NCI-H1417 (cell line): ENCODE measurements around the gene EPHB2.

Source experiments
- DNase-seq, 3 experiments: peaks; one replicate each; lab custom pipeline; 2025; lab: John Stamatoyannopoulos, UW

EPHB2 gene

DNA sequence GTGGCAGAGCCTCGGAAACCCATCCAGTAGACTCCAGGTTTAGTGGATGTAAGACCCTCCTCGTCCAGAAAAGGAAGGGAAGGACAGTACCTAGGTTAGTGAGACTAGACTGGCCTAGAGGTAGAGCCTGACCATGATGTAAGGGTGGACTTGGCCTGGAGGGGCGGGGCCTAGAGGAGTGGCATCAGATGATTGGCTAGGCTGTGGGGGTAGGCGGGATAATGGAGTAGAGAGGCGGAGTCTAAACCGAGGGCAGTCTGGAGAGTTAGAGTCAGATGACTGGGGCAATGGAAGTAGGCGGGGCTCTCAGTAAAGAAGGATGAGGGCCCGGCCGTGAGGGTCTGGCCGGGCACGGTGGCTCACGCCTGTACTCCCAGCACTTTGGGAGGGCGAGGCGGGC is 70.1 kb downstream of the EPHB2 start:
- peak in 1 of 3 experiments; percentile 3 for DNase-seq

DNA sequence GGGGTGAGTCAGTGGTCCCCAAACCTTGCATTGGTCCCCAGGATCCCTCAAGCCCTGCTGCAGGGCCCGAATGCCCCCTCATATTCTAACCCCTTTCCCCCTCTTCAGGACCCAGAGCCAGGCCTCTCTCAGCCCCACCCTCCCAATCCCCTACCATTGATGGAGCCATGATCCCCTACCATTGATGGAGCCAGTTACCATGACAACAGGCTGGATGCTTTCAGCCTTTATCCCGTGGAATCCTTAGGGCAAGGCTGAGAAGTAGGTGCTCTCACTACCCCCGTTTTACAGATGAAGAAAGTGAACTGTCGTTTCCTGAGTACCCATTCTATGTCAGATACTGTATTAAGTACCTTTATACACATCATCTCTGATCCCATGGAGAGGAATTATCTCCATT is 70.8 kb downstream of the EPHB2 start:
- no peak for DNase-seq

DNA sequence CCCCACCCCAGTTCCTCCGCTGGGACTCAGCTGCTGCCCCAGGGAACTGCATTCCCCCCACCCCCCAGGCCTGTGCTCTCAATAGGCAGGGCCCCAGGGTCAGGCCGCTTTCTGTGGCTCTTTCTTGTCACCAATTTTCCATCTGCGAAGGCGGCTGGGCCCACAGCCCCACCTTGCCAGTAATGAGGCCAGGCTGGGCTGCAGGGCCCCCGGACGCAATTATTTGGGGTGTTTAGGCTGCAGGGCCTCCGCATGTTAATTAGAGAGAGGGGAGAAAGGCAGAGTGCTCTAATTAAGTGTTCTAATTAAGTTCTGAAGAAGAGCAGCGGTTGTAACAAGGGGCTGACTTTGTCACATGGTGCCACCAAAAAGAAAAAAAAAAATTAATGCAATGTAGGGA is 71.8 kb downstream of the EPHB2 start:
- peak in 1 of 3 experiments; percentile 22 for DNase-seq

DNA sequence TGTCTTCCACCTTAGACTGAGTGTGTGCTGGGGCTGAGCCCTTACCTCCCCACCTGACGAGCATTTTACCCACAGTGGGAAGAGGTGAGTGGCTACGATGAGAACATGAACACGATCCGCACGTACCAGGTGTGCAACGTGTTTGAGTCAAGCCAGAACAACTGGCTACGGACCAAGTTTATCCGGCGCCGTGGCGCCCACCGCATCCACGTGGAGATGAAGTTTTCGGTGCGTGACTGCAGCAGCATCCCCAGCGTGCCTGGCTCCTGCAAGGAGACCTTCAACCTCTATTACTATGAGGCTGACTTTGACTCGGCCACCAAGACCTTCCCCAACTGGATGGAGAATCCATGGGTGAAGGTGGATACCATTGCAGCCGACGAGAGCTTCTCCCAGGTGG is 73.7 kb downstream of the EPHB2 start:
- no peak for DNase-seq

DNA sequence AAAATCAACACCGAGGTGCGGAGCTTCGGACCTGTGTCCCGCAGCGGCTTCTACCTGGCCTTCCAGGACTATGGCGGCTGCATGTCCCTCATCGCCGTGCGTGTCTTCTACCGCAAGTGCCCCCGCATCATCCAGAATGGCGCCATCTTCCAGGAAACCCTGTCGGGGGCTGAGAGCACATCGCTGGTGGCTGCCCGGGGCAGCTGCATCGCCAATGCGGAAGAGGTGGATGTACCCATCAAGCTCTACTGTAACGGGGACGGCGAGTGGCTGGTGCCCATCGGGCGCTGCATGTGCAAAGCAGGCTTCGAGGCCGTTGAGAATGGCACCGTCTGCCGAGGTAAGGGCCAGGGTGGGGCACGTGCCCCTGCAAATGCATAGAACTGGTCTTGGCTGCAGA is 74.1 kb downstream of the EPHB2 start:
- DNase-seq = no peak

DNA sequence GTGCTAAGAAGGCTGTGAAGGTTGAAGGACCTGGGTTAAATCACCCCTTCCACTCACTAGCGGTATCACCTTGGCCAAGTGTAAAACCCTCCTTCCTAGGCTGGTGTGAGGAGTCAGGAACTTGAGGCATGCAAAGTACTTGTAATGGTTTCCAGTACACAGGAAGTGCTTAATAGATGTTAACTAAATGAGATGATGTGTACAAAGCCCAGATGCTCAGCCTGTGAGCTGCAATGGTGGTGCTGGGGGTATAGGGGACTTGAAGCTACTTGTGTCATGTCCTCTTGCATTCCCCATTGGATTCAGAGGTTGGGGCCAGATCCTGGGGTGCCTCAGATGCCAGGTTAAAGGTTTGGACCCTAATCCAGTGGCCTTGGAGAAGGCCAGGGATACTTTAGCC is 75.5 kb downstream of the EPHB2 start:
- DNase-seq = no peak

DNA sequence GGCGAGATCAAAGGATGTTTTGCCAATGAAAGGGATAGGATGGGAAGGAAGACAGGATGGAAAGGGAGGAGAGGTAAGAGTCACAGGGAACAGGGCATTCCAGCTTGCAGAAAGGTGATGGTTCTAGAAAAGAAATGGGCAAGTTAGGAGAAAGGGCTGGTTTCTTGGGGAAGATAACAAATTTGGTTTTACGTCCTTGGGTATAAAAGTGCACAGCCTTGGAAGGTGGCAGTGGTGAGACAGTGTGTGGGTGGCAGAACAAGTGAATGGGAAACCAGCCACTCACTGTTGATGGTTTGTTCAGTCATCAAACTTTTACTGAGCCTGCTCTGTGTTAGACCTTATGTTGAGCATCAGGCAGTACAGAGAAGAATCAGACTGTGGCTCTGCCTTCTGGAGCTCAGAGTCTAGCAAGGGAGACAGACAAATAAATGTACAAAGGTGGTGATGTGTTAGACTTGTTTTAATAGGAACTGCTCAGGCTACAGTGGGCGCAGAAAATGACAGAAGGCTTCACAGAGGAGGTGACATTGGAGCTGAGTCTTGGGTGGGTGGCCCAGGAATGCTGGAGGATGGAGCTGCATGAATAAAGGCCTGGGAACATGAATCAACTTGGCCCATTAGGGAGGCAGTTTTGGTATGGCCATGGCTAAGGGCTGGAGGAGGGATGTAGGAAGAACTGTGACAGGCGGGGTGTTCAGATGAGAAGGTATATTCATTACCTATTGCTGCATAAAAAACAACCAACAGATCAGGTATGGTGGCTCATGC is 76.3 kb downstream of the EPHB2 start:
- DNase-seq = no peak

DNA sequence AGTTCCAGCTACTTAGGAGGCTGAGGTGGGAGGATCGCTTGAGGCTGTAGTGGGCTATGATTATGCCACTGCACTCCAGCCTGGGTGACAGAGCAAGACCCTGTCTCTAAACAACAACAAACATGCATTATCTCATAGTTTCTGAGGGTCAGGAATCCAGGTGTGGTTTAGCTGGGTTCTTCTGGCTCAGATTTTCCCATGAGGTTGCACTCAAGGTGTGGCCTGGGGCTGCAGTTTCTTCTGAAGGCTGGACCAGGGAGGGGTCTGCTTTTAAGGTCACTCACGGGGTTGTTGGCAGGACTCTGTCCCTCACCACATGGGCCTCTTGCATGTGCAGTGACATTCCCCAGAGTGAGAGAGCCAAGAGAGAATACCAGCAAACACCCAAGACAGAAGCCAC is 77.0 kb downstream of the EPHB2 start:
- DNase-seq = no peak

DNA sequence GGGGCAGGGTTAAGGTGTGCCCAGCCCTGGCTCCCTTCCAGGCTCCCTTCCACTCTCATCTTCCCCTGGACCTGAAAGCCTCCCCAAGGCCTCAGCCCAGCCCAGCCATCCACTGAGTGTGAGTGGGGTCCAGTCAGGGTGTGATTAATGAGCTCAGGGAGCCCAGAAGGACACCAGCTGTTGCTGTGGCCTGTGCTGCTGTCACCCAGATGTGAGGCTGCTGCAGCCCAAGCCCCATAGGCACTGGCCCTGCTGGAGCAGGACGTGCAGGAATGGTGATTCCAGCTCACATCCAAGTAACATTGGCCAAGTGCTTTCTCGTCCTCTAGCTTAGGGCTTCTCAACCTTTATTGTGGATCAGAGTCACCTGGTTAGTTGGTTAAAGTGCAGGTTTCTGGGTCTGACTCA is 77.6 kb downstream of the EPHB2 start:
- peak in 1 of 3 experiments; percentile 27 for DNase-seq

DNA sequence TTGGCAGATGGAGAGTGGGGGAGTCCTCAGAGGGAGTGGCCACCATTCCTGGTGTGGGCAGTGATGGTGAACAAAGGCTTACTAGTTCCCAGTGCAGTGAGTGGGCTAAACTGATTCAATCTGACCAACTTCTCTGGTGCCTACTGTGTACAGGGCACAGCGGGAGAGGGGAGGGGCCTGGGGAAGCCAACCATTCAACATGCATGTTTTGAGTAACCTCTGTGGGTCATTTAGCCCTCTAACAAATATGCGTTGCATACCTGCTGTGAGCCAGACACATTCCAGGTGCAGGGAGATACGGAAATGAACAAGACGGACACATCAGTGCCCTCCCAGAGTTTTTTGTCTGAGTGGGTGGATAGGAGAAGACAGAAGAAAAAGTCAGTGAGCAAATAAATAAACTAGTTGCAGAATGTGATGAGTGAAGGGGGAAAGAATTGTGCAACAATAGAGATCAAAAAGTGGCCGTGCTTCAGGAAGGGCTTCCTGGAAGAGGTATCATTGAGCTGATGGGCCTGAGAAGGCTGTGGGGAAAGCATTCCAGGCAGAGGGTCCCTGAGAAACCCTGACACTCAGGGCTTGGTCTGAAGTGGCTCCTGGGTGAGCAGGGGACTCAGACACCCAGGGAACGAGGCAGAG is 78.8 kb downstream of the EPHB2 start:
- peak in 2 of 3 experiments; percentile 84 to 93 for DNase-seq

DNA sequence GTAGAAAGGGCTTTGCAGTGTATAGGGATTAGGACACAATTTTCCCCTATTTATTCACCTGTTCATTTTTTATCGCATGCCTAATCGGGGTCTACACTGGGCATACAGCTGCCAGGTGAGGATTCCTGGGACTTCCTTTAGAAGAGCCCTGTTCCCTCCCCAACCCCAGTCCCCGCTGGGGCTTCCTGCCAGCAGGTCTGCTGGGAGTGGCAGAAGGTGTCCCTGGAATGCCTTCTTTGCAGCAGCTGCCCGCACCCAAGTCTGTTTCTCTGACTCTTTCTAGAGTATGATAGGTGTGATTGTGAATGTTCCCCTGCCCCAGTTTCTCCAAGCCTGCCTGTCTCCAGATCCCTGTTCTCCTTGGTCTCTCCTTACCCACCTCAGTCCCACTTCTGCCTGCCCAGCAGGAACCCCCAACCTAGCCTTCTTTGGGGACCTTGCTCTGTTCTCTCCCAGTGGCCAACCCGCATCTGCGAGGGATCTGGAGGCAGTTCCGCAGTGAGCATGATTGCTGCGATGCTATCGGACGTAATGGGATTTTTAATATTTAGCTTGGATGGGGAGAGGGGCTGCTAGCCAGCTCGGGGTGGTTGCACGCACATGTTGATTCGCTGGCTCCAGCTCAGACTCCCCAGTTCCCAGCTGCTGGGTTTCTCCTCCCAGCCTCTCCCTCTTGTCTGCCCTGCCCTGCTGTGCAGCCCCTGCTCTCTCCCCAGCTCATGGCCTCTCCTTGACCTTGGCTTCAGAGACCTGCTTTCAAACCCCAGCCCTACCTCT is 79.8 kb downstream of the EPHB2 start:
- peak in 2 of 3 experiments; percentile 50 to 58 for DNase-seq

DNA sequence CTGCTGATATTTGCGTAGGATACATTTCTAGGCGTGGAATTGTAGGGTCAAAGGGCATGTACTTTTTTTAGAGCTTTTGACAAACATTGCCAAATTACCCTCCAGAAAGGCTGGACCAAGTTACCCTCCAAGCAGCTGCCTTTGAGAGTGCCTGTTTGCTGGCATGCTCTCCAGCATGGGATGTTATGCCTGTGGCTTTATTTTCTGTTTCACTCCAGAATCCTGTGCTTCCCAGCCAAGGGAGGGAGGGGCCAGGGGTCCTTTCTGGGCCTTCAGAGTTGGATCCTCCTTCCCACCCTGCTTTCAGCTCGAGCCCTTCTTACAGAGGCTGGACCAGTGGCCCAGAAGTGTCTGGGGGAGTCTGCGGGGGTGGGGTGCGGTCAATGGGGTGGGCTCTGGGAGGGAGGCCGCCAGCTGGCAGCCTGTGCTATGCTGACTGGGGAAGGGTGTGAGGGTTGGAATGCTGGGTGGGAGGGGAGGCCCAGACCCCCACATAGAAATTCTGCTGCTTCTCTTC is 81.2 kb downstream of the EPHB2 start:
- DNase-seq = no peak

DNA sequence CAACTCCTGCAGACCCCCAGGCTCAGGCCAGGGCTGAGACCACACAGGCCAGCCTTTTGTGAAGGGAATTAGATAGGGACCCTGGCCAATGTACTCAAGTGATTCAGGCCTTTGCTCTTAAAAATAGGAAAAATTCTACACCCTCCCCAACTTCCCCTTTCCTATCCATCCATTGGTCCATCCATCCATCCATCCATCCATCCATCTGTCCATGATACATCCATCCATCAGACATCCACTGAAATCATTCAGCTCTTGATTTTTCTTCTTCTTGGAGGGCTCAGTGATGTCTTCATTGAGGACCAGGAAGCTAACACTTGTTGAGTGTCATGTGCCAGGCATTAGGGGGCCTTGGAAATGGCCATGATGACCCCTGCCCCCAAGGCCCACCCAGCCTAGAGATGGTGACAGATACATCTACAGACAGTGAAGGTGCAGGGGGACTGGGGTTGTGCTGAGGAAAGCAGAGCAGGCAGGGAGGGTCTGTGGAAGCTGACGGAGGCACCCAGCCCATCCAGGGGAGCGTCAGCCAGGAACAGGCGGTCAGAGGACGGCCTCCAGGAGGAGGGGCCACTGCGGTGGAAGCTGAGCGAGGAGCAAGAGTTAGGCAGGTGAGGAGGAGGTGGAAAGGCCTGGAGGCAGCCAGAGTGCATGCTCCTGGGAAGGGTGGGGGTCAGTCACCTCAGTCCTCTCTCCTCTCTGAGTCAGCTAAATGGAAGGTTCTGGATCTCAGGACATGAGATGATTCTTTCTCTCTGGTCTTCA is 81.9 kb downstream of the EPHB2 start:
- no peak for DNase-seq

DNA sequence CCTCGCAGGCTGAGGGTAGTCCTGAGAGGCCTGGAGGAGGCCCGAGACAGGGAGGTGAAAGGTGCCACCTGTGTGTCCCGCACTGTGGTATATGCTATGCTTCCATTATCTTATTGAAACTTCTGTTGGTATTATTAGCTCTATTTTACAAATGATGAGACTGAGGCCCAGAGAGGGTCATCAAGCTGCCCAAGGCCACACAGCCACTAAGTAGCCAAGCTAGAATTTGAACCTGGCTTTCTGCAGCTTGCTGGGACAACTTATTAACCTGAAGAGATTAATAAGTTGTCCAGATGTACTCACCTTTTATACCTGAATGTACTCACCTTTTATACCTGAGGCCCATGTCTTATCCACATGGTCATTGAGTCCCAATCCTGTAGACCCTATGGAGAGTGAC is 83.0 kb downstream of the EPHB2 start:
- DNase-seq = no peak

DNA sequence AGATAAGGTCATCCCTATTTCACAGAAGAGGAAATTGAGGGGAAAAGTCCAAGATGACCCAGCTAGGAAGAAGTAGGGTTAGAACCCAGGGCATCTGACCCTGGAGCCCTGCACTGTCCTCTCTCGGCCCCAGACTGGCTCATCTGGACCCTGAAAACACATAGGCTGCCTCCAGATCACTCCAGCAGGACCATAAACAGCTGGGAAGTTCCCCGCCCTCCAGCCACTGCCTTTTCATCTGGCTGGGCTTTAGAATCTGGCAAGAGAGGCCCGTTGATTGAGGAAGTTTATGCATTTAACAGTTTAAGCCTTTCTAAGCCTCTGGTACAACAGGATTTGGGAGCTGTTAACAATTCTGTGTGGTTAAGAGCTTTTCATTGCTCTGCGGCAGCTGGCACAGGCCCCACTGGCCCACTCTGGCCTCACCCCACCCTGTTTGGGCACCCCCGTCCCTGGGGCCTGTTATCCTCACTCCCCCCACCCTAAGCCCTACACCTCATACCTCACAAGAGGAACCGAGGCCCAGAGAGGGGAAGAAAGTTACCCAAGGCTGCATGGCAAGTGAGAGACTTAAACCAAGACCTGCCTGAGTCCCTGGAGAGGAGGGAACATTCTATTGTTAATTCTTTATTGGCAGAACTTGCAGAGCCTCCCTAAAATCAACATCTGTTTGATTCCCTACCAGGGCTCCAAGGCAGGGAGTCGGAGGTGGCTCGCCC is 84.2 kb downstream of the EPHB2 start:
- DNase-seq = no peak

DNA sequence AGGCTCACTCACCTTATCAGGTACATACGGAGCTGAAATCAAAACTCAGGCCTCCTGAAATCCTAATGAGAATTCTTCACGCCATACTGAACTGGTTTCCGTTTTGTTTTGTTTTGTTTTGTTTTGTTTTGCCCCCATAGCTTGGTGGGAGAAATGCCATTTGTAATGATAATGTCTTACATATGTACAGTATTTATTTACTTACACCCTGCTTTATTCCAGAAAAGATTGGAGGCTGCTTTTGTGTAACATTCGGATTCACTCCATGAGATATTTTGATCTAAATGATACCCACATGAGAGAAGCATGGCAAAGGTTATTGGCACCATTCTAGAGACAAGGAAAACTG is 84.7 kb downstream of the EPHB2 start:
- DNase-seq = no peak

DNA sequence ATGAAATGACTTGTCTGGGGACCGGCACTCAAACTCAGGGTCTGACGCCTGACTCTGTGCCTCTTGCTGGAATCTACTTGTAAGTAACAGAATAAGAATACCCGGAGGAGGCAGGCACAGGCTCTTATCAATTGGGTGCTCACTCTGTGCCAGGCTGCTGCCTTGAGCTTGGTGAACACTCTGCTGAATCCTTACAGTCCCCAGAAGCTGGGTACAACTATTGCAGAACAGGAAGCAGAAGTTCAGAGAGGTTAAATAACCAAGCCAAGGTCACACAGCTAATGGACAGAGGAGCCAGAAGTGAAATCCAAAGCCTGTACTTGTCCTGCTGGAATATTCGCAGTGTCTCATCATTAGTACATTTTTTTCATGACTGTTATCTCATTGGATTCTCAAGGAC is 86.0 kb downstream of the EPHB2 start:
- DNase-seq = no peak

DNA sequence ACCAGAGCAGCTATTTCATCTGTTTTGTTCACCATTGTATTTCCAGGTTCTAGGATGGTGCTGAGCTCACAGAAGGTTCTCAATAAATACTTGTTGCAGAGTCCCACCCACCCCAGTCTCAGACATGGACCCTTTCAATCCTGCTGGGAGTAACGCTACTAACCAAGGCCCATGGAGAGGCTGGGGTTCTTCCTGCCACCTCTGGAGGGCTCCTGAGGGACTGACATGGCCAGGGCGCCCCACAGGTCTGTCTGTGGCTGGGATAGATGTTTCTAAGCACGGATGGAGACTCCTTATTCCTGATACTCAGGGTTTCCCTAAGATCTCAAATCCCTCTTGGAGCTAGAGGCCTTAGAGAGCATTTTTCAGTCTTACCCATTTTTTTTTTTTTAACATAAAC is 87.4 kb downstream of the EPHB2 start:
- no peak for DNase-seq

DNA sequence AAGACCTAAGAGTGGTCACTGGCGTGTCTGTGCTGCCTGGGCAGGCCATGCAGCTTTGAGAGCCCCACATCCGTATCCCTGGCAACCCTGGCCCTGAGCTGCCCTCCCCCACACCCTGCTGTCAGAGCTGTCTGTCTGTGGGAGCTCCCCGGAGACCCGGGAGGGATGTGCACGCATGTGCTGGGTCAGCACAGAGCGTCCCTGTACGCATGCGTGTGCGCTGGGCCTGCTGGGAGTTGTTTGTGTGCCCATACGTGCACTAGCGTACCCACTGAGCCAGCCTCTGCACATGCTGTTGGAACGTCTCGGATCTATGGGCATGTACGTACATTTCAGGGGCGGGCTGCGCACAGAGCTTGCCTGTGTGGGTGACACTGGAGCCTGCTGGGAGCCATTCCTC is 89.3 kb downstream of the EPHB2 start:
- peak in 1 of 3 experiments; percentile 51 for DNase-seq

DNA sequence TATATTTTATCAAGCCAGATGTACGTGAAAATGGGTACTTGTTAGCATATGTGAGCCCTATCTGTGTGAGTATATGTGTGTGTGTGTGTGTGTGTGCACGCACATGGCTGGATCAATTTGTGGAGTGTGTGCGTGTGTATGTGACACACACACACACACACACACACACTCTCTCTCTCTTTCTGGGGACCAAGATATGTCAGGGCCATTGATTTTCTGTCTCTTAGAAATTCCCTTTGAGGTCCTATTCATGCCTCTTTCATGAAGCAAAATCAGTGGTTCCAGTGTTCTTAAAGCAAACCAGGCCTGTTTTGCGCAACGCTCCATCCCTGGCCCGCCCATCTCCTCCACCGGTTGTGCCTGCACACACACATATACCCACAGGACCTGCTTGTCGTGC is 90.0 kb downstream of the EPHB2 start:
- DNase-seq = no peak

DNA sequence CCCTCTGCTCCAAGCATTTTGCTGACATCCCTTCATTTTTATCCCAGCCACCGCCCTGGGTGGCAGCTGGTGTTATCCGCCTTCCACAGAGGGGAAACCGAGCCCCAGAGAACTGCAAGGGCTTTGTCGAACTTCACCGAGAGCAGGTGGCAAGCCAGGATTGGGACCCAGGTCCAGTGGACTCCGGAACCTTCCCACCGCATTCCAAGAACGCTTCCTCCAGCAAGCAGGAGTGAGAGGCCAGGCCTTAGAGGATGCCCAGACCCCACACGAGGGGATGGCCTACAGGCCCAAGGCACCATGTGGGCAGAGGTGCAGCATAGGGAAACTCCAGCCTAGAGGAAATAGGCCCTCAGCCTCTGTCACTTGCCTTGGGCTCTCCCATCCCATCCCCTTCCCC is 90.7 kb downstream of the EPHB2 start:
- no peak for DNase-seq
